Left lung (tissue), 10 donors: ENCODE measurements around the gene NPAS1. TPM values are rescaled to one million over a fixed set of nuclear protein-coding genes. Genes with fewer than 3 reads are reported as not detected.
"Not testable (repeated sequence)": the region's sequence is repeated elsewhere in the genome, so short reads cannot be mapped to it uniquely, and the experiment has no call there.

Experiments
- ATAC-seq: fragments of 200-7000 bp; cut with Tn5 transposase; one replicate; pipeline ENCODE4 v1.9.1; 2020; ENCODE audit warnings: moderate library complexity
- DNase-seq, 4 donors: peaks; one replicate each; pipeline ENCODE4 v3.0.0-alpha.2; 2013 to 2020
- H3K27ac ChIP-seq, 2 donors: fragments of 200-600 bp; sonication (generic) in 1 of 2; one replicate each; pipeline versions ENCODE4 v1.5.0 to v1.8.0; 2020 to 2021
- H3K27me3 ChIP-seq, 2 donors: fragments of 200-600 bp; sonication (generic) in 1 of 2; one replicate each; pipeline versions ENCODE4 v1.5.0 to v1.8.0; 2020 to 2021
- H3K36me3 ChIP-seq, 2 donors: fragments of 200-600 bp; sonication (generic) in 1 of 2; one replicate each; pipeline versions ENCODE4 v1.5.0 to v1.8.0; 2020 to 2021
- H3K4me1 ChIP-seq, 2 donors: fragments of 200-600 bp; one replicate each; pipeline ENCODE4 v1.8.0; 2021
- H3K4me3 ChIP-seq, 2 donors: fragments of 200-600 bp; sonication (generic) in 1 of 2; one replicate each; pipeline versions ENCODE4 v1.5.0 to v1.8.0; 2020 to 2021; ENCODE audit warnings: mild to moderate bottlenecking in 1 of 2
- H3K9me3 ChIP-seq, 2 donors: fragments of 200-600 bp; sonication (generic) in 1 of 2; one replicate each; pipeline versions ENCODE4 v1.5.0 to v1.8.0; 2020 to 2021
- intact Hi-C, 2 donors: fragments of 100-400 bp; cut with DNase I; formaldehyde crosslinking; loops; one replicate each; pipeline versions ENCODE4 v1.11.2 to v1.14.2; 2022
- polyA plus RNA-seq, 6 donors: library from polyadenylated mRNA; unstranded; fragments of 120-200 nt; gene quantifications; one replicate each; pipeline ENCODE4 v1.2.1, GENCODE V29; 2013; ENCODE audit not compliant: insufficient read length in 6 of 6
- total RNA-seq, 2 donors: library from RNA; stranded (reverse); fragmentation: NEBNext Ultra II Directional; extraction: Animal tissue kit (Norgen Biotek cat#: 25700); gene quantifications; one replicate each; pipeline ENCODE4 v1.2.1, GENCODE V29; 2021
- TF ChIP-seq, protein P1 (sequence below), 2 donors: fragments of 200-600 bp; sonication (generic) in 1 of 2; IDR thresholded peaks; one replicate each; pipeline versions ENCODE4 v1.5.0 to v1.8.0; 2021; ENCODE audit warnings: antibody characterized with exemption in 2 of 2
- donor health status: DM: no; HTN: yes; CAD: no.
- donor health status: DM: no; HTN: no; CAD: no.

The NPAS1 gene
- total and polyA plus RNA-seq, 8 donors = 0.50 to 2.0 (median 1.3) TPM

GRCh38 chr19:47045867-47046470 is 26.3 kb downstream of the NPAS1 start:
- TF ChIP-seq, protein P1, sequence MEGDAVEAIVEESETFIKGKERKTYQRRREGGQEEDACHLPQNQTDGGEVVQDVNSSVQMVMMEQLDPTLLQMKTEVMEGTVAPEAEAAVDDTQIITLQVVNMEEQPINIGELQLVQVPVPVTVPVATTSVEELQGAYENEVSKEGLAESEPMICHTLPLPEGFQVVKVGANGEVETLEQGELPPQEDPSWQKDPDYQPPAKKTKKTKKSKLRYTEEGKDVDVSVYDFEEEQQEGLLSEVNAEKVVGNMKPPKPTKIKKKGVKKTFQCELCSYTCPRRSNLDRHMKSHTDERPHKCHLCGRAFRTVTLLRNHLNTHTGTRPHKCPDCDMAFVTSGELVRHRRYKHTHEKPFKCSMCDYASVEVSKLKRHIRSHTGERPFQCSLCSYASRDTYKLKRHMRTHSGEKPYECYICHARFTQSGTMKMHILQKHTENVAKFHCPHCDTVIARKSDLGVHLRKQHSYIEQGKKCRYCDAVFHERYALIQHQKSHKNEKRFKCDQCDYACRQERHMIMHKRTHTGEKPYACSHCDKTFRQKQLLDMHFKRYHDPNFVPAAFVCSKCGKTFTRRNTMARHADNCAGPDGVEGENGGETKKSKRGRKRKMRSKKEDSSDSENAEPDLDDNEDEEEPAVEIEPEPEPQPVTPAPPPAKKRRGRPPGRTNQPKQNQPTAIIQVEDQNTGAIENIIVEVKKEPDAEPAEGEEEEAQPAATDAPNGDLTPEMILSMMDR (IDR thresholded peaks at IDR 0.05) = no peak
- Histone ChIP-seq H3K27me3 (no peaks in the 10 kb centered on the region), H3K4me3 (no peak overlapping the region), H3K9me3 (no peaks in the 10 kb centered on the region), H3K36me3 (peaks cover 0 to 18% of the 10 kb centered on the region in 2 donors), H3K4me1 (peaks cover 0 to 16% of the 10 kb centered on the region in 2 donors), H3K27ac (no peak overlapping the region)
- peak in 1 of 4 donors; percentile 80 for DNase-seq
- no peak for ATAC-seq
- intact Hi-C loops = no loop called here

DNA sequence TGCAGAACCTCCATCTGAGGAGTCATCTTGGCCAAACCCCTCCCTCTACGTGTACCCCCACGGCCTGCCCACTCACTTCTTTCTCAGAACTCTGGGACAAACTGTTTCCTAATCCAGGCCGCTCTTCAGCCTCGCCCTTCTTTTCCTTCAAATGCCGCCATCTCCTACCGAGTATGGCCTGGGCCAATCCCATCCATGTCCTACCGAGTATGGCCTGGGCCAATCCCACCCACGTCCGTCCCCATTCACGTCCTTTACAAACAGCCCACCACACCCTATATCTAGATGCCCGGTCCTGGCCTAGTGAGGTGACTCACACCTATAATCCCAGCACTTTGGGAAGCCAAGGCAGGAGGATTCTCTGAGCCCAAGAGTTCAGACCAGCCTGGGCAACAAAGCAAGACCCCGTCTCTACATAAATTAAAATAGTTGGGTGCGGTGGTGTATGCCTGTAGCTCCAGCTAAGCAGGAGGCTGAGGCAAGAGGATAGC is 27.7 kb downstream of the NPAS1 start:
- H3K27me3 ChIP-seq = no peaks in the 10 kb centered on the region
- H3K9me3 ChIP-seq = no peaks in the 10 kb centered on the region
- H3K27ac ChIP-seq = peak overlapping the region in 1 of 2 donors; percentile 88
- peaks cover 0 to 16% of the 10 kb centered on the region in 2 donors for H3K4me1 ChIP-seq
- intact Hi-C loops = no loop called here
- H3K4me3 ChIP-seq = peak overlapping the region; percentile 99 to 100
- TF ChIP-seq, protein P1 (IDR thresholded peaks at IDR 0.05) = no peak
- H3K36me3 ChIP-seq = peaks cover 0 to 16% of the 10 kb centered on the region in 2 donors
- DNase-seq (no peak), ATAC-seq (no peak)

DNA sequence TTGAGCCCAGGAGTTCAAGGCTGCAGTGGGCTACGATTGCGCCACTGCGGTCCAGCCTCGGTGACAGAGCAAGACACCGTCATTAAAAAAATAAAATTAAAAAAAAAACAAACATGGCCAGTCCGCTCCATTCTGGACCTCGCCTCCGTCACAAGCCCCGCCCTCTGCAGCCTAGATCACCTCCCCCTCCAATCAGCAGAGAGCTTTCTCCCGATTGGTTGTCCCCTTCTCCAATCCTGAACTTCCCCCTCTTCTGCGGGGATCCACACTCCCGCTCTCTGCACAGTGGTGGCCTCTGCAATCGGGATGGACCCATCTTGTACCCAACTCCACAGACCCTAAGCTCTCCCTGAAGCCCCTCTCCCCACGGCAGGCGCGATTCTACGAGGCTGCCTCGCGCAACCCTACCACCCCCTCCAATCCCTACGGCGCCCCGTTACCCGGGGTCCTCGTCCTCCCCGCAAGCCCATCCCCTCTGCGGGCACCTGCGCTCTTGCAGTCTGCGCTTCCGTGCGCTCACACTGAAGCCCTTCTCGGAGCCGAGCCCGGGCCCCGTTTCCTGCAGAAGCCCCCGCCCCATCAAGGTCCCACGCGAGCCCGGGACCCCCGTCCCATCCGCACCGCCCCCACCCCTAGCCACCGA is 28.2 kb downstream of the NPAS1 start:
- H3K27ac ChIP-seq = peak overlapping the region; percentile 72 to 88
- peak; percentile 59 to 90 (median 80) for DNase-seq
- H3K36me3 ChIP-seq = peaks cover 0 to 16% of the 10 kb centered on the region in 2 donors
- no peaks in the 10 kb centered on the region for H3K27me3 ChIP-seq
- H3K4me1 ChIP-seq = peaks cover 0 to 16% of the 10 kb centered on the region in 2 donors
- peak overlapping the region; percentile 99 to 100 for H3K4me3 ChIP-seq
- no peaks in the 10 kb centered on the region for H3K9me3 ChIP-seq
- intact Hi-C loops = no loop called here
- TF ChIP-seq, protein P1 (IDR thresholded peaks at IDR 0.05) = no peak
- ATAC-seq = peak; percentile 87

GRCh38 chr19:47049307-47049700 is 29.7 kb downstream of the NPAS1 start:
- Histone ChIP-seq H3K4me3 (peak overlapping the region in 1 of 2 donors; percentile 100), H3K36me3 (peaks cover 0 to 11% of the 10 kb centered on the region in 2 donors), H3K27me3 (no peaks in the 10 kb centered on the region), H3K27ac (peak overlapping the region in 1 of 2 donors; percentile 88), H3K9me3 (no peaks in the 10 kb centered on the region), H3K4me1 (peaks cover 0 to 16% of the 10 kb centered on the region in 2 donors)
- intact Hi-C loops = no loop called here
- TF ChIP-seq, protein P1 (IDR thresholded peaks at IDR 0.05) = no peak
- DNase-seq (no peak), ATAC-seq (no peak)

DNA sequence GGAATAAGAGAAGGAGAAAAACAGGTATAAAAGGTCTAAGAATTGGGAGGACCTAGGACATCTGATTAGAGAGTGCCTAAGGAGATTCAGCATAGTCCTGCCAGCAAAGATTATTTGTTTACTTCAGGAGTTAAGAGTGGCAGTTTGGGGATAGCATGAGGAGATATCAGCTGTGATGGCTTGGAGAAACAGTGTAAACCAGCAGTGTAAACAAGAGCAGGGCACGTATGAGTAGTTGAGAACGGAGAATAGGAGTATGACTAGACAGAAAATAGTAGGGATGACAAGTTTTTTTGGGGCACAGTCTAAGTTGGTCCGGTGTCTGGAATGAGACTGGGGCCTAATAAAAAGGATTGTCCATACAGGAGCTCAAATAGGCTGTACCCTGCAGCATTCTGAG is 30.9 kb downstream of the NPAS1 start:
- H3K4me3 ChIP-seq, H3K27ac ChIP-seq, ATAC-seq, DNase-seq, H3K27me3 ChIP-seq, intact Hi-C loops, H3K36me3 ChIP-seq, H3K9me3 ChIP-seq: not testable (repeated sequence)
- peaks cover 0 to 16% of the 10 kb centered on the region in 2 donors for H3K4me1 ChIP-seq
